ENCODE results near the gene ABCG8. TPM values are rescaled to one million over a fixed set of nuclear protein-coding genes. Genes with fewer than 3 reads are reported as not detected.

ABCG8 gene
- total and polyA plus RNA-seq, 9 of the 15 experiments (the other 6 are each of a cell fraction or from before 2014, with no cell fraction given), result not detected

DNA sequence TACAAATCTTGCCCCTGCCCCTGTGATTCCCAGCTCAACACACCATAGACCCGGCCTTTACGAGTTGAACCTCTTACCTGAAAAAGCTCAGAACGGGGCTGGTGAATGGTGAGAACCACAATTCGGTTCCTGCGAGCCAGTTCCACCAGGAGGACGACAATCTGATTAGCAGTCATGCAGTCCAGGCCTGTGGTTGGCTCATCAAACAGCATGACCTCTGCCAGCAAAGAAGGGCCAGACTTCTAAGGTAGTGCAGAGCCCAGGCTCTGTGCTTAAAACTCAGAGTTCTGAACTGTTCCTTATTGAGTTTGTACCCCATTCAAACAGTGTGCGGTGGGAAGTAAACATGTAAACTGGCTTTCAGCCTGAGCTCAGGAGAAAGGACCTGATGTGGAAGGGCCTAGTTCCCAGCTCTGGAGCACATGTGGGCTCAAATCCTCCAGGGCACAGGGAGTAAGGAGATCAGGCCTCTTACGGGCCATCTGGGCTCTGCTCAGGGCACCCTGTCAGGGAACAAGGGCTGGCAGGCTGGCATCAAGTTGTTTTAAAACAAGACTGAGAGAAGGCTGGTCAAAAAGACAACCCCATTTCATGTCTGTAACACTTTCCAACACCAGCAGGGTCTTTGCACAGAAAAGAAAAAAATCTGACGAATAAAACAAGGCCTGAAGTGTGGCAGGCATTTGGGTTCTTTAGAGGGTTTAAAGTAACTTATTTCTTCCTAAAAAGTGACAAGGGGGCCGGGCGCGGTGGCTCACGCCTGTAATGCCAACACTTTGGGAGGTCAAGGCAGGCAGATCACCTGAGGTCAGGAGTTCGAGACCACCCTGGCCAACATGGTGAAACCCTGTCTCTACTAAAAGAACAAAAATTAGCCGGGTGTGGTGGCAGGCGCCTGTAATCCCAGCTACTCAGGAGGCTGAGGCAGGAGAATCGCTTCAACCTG, 12.2 kb upstream of the ABCG8 start:
- Histone ChIP-seq H3K9ac (ENCODE audit: insufficient read depth in 1 of 2, low read depth in 2 of 2, low read length in 2 of 2) (no peak overlapping the region), H3K9me3 (replicated peaks; ENCODE audit: control insufficient read depth, insufficient read depth, low read depth, low read length) (no peaks in the 10 kb centered on the region), H3K4me3 (no peak overlapping the region), H3K4me1 (replicated peaks in 1 of 2; ENCODE audit: control insufficient read depth in 2 of 2, insufficient read depth in 2 of 2, low read length in 2 of 2) (peaks cover 0 to 4% of the 10 kb centered on the region in 2 experiments; a peak in 4 of 5 replicates), H3K79me2 (ENCODE audit: control insufficient read depth, insufficient read depth, low read length) (no peaks in the 10 kb centered on the region), H4K20me1 (replicated peaks; ENCODE audit: control insufficient read depth, insufficient read depth, low read length) (no peaks in the 10 kb centered on the region; the same call in 1 of the 2 replicates), H3K27me3 (ENCODE audit: control insufficient read depth in 2 of 2, insufficient read depth in 2 of 2, low read length in 2 of 2) (peaks cover 21 to 38% of the 10 kb centered on the region in 2 experiments), H3K9me1 (ENCODE audit: control insufficient read depth, insufficient read depth, low read length) (no peaks in the 10 kb centered on the region), H2AFZ (ENCODE audit: low read depth, low read length) (peak overlapping the region; percentile 56; the same call in 1 of the 2 replicates), H3K4me2 (ENCODE audit: insufficient read depth, low read length) (no peak overlapping the region), H3K36me3 (ENCODE audit: control insufficient read depth, insufficient read depth, low read length) (no peaks in the 10 kb centered on the region), H3K27ac (ENCODE audit: extremely low read depth, low read depth, low read length) (no peak overlapping the region)
- BruUV-seq (replicated peaks), result no TSS peak
- in situ Hi-C loops (cut with MboI), result no loop called here
- intact Hi-C loops (cut with micrococcal nuclease), result no loop called here
- FAIRE-seq (no peak), ATAC-seq (peak; percentile 60), DNase-seq (ENCODE audit: extremely low read depth in 1 of 4, low spot score in 3 of 4) (no peak)
- TF ChIP-seq LEF1 (IDR thresholded peaks at IDR 0.05), result no peak
- no peak for TF ChIP-seq HDAC8 (tag; IDR thresholded peaks at IDR 0.05)
- TF ChIP-seq, protein P1, sequence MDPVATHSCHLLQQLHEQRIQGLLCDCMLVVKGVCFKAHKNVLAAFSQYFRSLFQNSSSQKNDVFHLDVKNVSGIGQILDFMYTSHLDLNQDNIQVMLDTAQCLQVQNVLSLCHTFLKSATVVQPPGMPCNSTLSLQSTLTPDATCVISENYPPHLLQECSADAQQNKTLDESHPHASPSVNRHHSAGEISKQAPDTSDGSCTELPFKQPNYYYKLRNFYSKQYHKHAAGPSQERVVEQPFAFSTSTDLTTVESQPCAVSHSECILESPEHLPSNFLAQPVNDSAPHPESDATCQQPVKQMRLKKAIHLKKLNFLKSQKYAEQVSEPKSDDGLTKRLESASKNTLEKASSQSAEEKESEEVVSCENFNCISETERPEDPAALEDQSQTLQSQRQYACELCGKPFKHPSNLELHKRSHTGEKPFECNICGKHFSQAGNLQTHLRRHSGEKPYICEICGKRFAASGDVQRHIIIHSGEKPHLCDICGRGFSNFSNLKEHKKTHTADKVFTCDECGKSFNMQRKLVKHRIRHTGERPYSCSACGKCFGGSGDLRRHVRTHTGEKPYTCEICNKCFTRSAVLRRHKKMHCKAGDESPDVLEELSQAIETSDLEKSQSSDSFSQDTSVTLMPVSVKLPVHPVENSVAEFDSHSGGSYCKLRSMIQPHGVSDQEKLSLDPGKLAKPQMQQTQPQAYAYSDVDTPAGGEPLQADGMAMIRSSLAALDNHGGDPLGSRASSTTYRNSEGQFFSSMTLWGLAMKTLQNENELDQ (CRISPR knock-in tag; IDR thresholded peaks at IDR 0.05; ENCODE audit: borderline replicate concordance), result no peak
- TF ChIP-seq ZNF282 (CRISPR knock-in tag; IDR thresholded peaks at IDR 0.05), result no peak
- TF ChIP-seq, protein P2, sequence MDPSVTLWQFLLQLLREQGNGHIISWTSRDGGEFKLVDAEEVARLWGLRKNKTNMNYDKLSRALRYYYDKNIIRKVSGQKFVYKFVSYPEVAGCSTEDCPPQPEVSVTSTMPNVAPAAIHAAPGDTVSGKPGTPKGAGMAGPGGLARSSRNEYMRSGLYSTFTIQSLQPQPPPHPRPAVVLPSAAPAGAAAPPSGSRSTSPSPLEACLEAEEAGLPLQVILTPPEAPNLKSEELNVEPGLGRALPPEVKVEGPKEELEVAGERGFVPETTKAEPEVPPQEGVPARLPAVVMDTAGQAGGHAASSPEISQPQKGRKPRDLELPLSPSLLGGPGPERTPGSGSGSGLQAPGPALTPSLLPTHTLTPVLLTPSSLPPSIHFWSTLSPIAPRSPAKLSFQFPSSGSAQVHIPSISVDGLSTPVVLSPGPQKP (CRISPR knock-in tag; IDR thresholded peaks at IDR 0.05), result no peak
- ChIA-PET POLR2A (interaction anchor here (0.7 to 1.5 kb wide), 4 partner anchors 9 to 1143 kb away, joined by 3 to 6 read pairs (median 4); no protein-coding TSS in a partner anchor), CTCF (ENCODE audit: low intra/inter-chr PET ratio) (no interaction called here)
- WGBS (ENCODE audit: insufficient coverage, low coverage, missing lambda C conversion rate), result 23% methylated on average over 17 of the region's 17 CpGs

Data from K562 (cell line).